DND-41 (cell line): ENCODE results near the gene PSMC3.
A peak's percentile ranks its signal among the peaks of the same experiment; 100 is the strongest.

Experiments
- ATAC-seq: fragments of 200-7000 bp; cut with Tn5 transposase; 3 replicates; pipeline ENCODE4 v1.9.1; 2021; ENCODE audit warnings: low read depth; ENCODE audit not compliant: insufficient read depth
- DNase-seq: peaks from one replicate; pipeline ENCODE4 v3.0.0-alpha.2; 2020
- H2AFZ ChIP-seq: 2 replicates; pipeline ENCODE4 v1.6.0; 2012; ENCODE audit warnings: low read depth, low read length
- H3K27ac ChIP-seq: 2 replicates; pipeline ENCODE4 v1.5.1; 2012; ENCODE audit warnings: low read length, inconsistent platforms
- H3K27me3 ChIP-seq: fragments of 200-600 bp; sonication (generic); 2 replicates; pipeline ENCODE4 v1.6.0; 2012; ENCODE audit warnings: low read length, mild to moderate bottlenecking, inconsistent platforms; ENCODE audit not compliant: insufficient read depth, poor library complexity
- H3K36me3 ChIP-seq: 2 replicates; pipeline ENCODE4 v1.5.1; 2012; ENCODE audit warnings: low read length, inconsistent platforms; ENCODE audit not compliant: insufficient read depth
- H3K4me1 ChIP-seq: 2 replicates; pipeline ENCODE4 v1.5.1; 2012; ENCODE audit warnings: mild to moderate bottlenecking, low read length; ENCODE audit not compliant: insufficient read depth
- H3K4me2 ChIP-seq: 2 replicates; pipeline ENCODE4 v1.6.0; 2012; ENCODE audit warnings: mild to moderate bottlenecking, moderate library complexity, low read length, inconsistent platforms; ENCODE audit not compliant: insufficient read depth
- H3K4me3 ChIP-seq, 2 experiments: fragments of 200-600 bp in 1 of 2; shearing (Covaris generic) in 1 of 2; 2 replicates each; pipeline ENCODE4 v1.5.1; 2012 to 2016; ENCODE audit warnings: inconsistent platforms in 2 of 2, low read length in 2 of 2, mild to moderate bottlenecking in 2 of 2, low read depth in 1 of 2, moderate library complexity in 1 of 2
- H3K79me2 ChIP-seq: 2 replicates; pipeline ENCODE4 v1.6.0; 2012; ENCODE audit warnings: low read length, inconsistent platforms; ENCODE audit not compliant: insufficient read depth
- H3K9ac ChIP-seq: 2 replicates; pipeline ENCODE4 v1.6.0; 2012; ENCODE audit warnings: low read depth, mild to moderate bottlenecking, inconsistent platforms, low read length, moderate library complexity
- H3K9me3 ChIP-seq: 2 replicates; pipeline ENCODE4 v1.5.1; 2012; ENCODE audit warnings: low read length, moderate library complexity, mild to moderate bottlenecking, inconsistent platforms; ENCODE audit not compliant: insufficient read depth, severe bottlenecking
- H4K20me1 ChIP-seq: 2 replicates; pipeline ENCODE4 v1.6.0; 2012; ENCODE audit warnings: low read length; ENCODE audit not compliant: insufficient read depth
- EZH2 ChIP-seq: IDR thresholded peaks from 3 replicates; pipeline ENCODE4 v1.6.1; 2012; ENCODE audit warnings: borderline replicate concordance, low read depth, mild to moderate bottlenecking, moderate library complexity, low read length, inconsistent platforms; ENCODE audit not compliant: severe bottlenecking
- TF ChIP-seq, protein P1 (sequence below): IDR thresholded peaks from 2 replicates; pipeline ENCODE4 v1.5.1; 2012; ENCODE audit warnings: borderline replicate concordance, low read length, moderate library complexity, mild to moderate bottlenecking; ENCODE audit not compliant: poor library complexity, severe bottlenecking; ENCODE audit errors: extremely low read depth

Gene PSMC3

DNA sequence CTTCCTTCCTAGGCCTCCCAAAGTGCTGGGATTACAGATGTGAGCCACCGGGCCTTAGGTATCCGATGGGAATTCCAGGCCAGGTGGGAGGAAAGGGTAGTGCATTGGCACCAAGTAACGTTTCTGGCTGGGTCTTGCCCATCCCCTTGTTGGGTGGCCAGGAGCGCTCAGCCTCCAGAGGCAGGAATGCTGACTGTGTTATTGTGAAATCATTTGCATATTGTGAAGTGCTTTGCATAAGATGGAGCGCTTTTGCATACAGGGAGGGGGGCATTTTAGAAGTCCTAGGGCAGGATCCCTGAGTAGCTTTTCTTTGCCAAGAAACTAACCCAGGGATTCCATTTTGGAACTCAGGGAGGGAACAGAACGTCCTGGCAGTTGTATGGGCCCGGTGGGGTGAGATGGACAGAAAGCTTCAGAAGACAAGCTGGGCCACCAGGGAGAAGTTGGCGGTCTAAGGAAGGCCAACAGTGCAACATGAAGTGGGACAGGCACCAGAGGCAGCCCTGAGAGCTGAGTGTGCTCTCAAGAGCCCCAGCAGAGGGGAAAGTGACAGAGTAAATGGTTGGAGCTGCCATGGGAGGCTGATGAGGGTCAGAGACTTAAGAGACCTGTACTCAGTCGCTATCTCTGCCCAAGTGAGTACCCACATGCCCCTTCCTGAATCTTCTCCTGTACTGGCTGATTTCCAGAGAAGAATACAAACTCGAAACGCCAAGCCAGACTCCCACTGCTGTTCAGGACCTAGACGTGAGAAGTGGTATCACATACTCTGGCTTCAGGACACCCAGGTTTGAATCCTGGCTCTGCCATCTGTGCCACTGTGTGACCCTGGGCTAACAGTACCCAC, 19.1 kb downstream of the PSMC3 start:
- peaks cover 9% of the 10 kb centered on the region for H3K79me2 ChIP-seq
- DNase-seq (no peak), ATAC-seq (no peak)
- H3K9me3 ChIP-seq, result no peaks in the 10 kb centered on the region
- H4K20me1 ChIP-seq, result no peaks in the 10 kb centered on the region
- peak overlapping the region; percentile 82 for H2AFZ ChIP-seq
- H3K36me3 ChIP-seq, result peaks cover 11% of the 10 kb centered on the region; the same call in 1 of the 2 replicates
- peak overlapping the region; percentile 65 for H3K9ac ChIP-seq
- H3K4me2 ChIP-seq, result peak overlapping the region; percentile 93
- TF ChIP-seq, protein P1, sequence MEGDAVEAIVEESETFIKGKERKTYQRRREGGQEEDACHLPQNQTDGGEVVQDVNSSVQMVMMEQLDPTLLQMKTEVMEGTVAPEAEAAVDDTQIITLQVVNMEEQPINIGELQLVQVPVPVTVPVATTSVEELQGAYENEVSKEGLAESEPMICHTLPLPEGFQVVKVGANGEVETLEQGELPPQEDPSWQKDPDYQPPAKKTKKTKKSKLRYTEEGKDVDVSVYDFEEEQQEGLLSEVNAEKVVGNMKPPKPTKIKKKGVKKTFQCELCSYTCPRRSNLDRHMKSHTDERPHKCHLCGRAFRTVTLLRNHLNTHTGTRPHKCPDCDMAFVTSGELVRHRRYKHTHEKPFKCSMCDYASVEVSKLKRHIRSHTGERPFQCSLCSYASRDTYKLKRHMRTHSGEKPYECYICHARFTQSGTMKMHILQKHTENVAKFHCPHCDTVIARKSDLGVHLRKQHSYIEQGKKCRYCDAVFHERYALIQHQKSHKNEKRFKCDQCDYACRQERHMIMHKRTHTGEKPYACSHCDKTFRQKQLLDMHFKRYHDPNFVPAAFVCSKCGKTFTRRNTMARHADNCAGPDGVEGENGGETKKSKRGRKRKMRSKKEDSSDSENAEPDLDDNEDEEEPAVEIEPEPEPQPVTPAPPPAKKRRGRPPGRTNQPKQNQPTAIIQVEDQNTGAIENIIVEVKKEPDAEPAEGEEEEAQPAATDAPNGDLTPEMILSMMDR, result no peak
- no peak for TF ChIP-seq EZH2
- H3K27ac ChIP-seq, result peak overlapping the region; percentile 76
- peak overlapping the region; percentile 40 to 75; a peak in 3 of 4 replicates for H3K4me3 ChIP-seq
- peaks cover 27% of the 10 kb centered on the region for H3K4me1 ChIP-seq
- no peaks in the 10 kb centered on the region for H3K27me3 ChIP-seq

DNA sequence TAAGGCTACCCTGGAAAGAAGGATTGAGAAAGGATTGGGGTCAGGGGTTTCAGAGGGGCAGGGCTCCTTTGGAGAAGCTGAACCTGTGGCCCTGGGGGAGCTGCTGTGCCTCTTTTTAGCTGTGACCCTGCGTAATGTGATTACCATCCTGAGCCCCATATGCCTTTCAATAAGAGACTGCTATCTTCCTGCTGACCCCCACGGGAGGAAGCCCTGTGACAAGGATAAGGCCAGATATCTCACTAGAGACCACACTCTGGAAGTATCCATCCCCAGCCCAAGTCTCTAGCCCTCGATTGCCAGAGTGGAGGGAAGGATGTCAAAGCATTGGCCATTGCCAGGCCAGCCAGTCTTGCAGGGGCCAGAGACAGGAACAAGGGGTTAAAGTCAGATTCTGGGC, 22.7 kb downstream of the PSMC3 start:
- no peak overlapping the region for H3K4me3 ChIP-seq
- H3K9ac ChIP-seq, result no peak overlapping the region
- H4K20me1 ChIP-seq, result no peaks in the 10 kb centered on the region
- H3K36me3 ChIP-seq, result no peaks in the 10 kb centered on the region
- H3K4me1 ChIP-seq, result peaks cover 27% of the 10 kb centered on the region
- ATAC-seq, result no peak
- TF ChIP-seq EZH2, result no peak
- TF ChIP-seq, protein P1, result no peak
- H2AFZ ChIP-seq, result peak overlapping the region; percentile 18; the same call in 1 of the 2 replicates
- no peak overlapping the region for H3K4me2 ChIP-seq
- no peak for DNase-seq
- H3K27ac ChIP-seq, result no peak overlapping the region
- no peaks in the 10 kb centered on the region for H3K27me3 ChIP-seq
- no peaks in the 10 kb centered on the region for H3K9me3 ChIP-seq
- peaks cover 4% of the 10 kb centered on the region for H3K79me2 ChIP-seq

DNA sequence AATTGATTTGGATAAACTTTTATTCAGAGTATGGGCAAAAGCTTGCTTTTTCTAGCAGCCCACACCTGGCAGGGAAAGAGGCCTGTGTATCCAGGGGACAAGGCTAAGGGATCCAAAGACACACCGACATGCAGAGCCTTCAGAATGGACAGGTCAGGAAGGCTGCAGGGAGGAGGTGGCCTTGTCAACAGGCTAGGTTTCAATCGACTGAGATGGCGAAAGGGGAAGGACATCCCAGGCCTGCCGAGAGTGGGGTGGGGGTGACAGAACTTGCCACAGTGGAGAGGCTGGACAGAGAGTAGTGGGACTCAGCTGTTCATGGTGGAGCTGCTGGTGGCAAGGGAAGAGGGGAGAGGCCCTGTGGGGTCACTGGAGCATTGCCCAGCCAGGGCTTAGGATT, 23.1 kb downstream of the PSMC3 start:
- Histone ChIP-seq H3K9me3 (no peaks in the 10 kb centered on the region), H3K4me2 (no peak overlapping the region), H3K9ac (no peak overlapping the region), H3K36me3 (no peaks in the 10 kb centered on the region), H3K27me3 (no peaks in the 10 kb centered on the region), H3K79me2 (peaks cover 4% of the 10 kb centered on the region), H4K20me1 (no peaks in the 10 kb centered on the region), H3K27ac (no peak overlapping the region), H3K4me3 (no peak overlapping the region), H3K4me1 (peaks cover 28% of the 10 kb centered on the region), H2AFZ (no peak overlapping the region)
- no peak for DNase-seq
- ATAC-seq, result no peak
- TF ChIP-seq, protein P1, result no peak
- TF ChIP-seq EZH2, result no peak
